ENCODE data around the gene GNAQ.

GNAQ gene

DNA sequence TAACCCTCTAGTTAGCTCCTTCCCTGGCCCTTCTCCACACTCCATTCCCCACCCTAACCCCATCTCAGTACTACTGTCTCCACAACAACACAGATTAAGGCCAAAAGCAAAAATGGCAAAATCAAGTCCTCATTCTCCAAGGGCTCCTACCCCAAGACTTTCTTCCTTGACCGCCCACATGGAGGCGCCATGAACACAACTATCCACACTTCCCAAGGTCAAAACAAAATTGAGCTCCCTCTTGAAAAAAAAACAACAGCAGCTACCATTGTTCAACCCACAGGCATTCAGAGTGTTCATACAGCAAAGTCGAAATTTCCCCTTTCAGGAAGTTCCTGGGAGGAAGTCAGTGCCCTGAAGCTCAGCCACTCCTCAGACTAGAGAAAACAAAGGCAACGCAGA is 54.4 kb downstream of the GNAQ start:
- in situ Hi-C loops (cut with HindIII; ENCODE audit: low sequenced_read_pairs) = no loop called here

DNA sequence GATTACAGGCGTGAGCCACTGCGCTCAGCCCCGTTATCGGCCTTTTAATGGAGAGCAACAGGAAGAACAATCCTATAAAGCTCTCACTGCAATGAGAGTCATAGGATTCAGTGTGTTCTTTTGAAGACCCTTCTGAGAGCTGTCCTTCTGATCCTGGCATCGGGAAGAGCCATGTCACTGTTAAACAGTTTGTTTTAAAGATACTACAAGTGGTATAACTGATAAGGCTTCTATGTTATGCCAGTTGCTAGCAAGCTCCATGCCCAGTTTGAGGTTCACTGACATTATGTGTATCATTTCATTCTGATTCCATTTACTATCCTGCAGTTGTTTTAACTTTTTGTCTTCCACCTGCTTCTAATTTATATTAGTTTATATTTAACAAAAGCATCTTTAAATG is 55.8 kb downstream of the GNAQ start:
- in situ Hi-C loops (cut with HindIII; ENCODE audit: low sequenced_read_pairs) = no loop called here

DNA sequence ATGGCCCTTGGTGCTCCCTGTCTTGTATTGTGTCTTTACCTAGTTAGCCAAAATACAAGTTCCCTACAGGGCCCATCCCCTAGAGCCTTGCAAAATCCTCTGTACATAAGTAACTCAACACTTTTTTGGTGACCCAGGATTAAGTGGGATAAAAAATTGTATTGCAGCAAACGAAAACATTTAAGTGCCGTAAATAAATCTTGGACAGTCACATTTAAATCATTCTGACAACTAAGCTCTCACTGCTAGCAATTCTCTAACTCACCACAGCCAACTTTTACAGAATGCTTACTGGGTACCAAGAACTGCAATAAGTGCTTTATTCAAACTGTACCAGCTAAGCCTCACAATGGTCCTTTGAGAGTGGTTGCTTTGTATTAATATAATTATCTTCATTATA is 56.6 kb downstream of the GNAQ start:
- in situ Hi-C loops (cut with HindIII; ENCODE audit: low sequenced_read_pairs) = no loop called here

DNA sequence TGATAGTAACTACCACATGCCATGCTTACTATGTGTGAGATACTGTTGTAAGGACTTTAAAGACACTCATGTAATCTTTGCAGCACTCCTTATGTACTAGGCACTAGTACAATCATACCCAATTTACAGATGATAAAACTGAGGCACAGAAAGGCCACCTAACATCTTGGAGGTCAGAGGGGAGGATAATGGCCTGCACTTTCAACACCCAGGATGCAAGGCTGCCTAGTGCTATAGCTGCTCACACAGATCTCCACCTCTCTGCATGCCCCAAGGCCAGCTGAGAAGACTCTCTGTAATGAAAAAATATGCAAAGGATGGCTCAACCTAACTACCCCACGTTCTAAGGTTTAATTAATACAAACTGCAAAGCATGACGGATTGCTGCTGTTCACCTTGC is 57.2 kb downstream of the GNAQ start:
- in situ Hi-C loops (cut with HindIII; ENCODE audit: low sequenced_read_pairs) = no loop called here

DNA sequence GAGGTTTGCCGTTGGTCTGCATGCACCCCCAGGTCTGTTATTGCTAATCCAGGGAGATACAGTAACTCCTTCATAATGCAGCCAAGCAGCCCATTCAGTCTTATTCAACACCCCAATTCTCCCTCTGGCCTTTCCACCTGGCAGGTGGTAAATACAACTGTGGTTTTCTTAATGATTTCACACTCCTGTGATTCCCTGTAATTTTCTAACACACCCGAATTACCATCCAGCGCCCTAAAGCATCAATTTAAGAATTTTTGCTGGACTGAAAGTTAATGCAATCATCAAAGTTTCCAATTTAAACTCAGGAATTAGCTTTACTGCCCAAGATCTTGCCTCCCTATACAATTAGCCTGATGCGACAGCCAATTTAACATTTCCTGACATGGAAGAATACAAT is 62.5 kb downstream of the GNAQ start:
- in situ Hi-C loops (cut with HindIII; ENCODE audit: low sequenced_read_pairs) = no loop called here

DNA sequence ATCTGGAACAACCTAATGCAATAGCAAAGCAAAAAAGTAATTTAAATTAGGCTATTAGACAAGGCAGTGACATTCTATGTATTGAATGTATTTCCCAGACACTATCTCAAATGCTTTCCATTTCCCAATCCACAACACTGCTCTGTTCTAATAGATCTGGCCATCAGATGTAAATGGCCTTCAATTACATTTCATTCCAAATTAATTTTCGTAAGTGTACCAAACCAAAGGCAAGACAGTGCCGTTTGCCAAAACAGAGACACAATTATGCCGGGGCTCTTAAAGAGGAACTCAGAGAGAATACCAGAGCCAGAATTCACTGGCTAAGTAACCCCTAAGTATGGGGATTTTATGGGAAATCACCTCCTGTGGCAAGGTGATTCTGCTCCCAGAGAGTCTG is 63.1 kb downstream of the GNAQ start:
- in situ Hi-C loops (cut with HindIII; ENCODE audit: low sequenced_read_pairs) = no loop called here

DNA sequence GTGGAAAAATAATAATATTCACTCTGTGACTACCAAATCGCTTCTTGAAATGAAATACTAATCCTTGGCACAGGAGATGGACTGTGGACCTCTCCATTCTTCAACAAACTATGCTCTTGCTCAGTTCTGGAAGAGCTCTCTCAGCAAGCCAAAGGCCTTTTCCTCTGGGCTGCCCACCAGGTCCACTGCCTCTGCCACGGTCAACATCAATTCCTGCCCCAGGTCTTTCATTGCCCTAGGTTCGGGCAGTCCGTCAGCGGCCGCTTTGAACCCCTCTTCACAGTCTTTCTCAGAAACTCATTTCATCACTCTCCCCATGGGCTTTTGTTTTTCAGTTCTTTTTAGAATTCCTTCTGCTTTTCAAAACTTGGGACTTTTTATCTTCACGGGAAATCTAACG is 64.9 kb downstream of the GNAQ start:
- in situ Hi-C loops (cut with HindIII; ENCODE audit: low sequenced_read_pairs) = no loop called here

DNA sequence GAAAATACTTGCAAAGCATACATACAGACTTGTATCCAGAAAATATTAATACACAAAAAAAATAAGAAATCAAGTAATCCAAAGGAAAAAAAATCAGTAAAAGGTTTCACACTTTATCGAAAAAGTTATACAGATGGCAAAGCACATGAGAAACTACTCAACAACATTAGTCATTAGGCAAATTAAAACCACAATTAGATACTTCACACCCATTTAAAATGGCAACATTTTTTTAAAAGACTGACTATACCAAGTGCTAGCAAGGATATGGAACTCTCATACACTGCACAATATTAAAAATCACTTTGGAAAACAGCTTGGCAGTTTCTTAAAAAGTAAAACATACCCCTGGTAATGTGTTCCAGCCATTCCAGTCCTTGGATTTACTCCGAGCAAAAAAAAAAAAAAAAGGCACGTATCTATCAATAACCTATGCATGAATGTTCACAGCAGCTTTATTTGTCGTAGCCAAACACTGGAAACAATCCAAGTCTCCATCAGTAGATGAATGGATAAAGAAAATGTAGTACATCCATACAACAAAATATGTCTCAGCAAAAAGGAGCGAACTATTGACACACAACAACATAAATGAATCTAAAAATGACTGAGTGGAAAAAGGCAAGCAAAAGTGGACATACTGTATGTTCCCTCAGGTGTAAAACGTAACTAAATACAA is 66.0 kb downstream of the GNAQ start:
- in situ Hi-C loops (cut with HindIII; ENCODE audit: low sequenced_read_pairs) = no loop called here

DNA sequence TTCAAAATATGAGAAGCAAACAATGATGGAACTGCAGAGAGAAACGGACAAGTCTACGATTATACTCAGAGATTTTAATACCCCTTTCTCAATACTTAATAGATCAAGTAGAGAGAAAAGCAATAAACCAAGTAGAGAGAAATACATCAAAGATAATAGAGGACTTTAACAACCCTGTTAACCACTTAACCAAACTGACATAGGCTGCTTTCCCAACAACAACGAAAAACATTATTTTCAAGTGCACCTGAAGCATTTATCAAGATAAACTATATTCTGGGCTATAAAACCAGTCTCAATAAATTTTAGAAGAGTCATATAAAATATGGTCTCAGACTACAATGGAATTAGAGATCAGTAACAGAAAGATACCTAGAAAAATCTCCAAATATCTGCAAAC is 67.4 kb downstream of the GNAQ start:
- in situ Hi-C loops (cut with HindIII; ENCODE audit: low sequenced_read_pairs) = no loop called here

DNA sequence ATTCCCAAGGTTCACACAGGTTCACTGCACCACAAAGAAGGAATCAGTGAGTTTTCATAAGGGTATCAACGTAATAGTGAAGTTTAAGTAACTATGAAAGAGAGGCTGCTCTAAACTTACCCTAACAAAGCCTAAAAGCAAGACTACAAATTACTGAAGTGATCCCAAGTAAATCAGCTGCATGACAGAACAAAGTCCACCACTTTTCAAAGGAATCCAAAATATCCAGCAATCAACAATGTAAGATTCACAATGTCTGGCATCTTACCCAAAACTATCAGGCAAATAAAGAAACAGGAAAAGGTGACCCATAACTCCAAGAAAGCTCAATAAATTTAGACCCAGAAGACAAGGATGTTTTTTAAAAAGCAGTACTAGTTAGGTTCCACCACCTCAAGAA is 70.1 kb downstream of the GNAQ start:
- in situ Hi-C loops (cut with HindIII; ENCODE audit: low sequenced_read_pairs) = no loop called here

DNA sequence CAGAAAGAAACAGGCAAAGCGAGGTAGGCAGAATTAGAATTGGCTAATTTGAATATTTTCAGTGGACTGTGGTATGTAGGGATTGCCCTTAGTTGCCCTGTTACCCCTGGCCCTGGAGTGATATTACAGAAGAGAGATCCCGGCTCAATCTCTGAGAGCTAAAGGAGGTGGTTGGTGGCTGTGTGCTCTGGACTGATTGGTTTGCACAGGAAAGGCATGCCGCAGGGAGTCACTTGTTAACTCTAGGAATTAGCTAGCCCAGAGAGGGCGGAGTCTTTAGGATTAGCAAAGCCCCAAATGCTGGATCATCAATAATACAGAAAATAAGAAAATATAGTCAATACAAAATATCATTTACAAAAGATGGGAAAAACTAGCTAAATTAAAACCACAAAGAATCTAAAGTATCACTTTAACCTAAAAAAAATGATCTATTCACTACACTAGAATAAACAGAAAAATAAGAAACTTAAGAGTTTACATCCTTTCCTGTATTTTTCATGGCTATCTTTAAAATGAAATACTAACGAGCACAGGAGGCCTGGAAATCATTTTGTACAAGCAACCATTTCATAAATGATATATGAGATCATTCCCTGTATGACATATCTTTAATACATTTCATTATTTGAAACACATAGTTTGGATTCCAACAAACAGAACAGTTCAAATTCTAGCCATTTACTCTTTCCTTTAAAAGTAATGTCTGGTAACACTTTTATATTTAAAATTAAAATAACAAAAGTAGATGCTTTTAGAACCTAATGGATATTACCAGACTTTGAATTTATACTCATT is 71.1 kb downstream of the GNAQ start:
- in situ Hi-C loops (cut with HindIII; ENCODE audit: low sequenced_read_pairs) = no loop called here

DNA sequence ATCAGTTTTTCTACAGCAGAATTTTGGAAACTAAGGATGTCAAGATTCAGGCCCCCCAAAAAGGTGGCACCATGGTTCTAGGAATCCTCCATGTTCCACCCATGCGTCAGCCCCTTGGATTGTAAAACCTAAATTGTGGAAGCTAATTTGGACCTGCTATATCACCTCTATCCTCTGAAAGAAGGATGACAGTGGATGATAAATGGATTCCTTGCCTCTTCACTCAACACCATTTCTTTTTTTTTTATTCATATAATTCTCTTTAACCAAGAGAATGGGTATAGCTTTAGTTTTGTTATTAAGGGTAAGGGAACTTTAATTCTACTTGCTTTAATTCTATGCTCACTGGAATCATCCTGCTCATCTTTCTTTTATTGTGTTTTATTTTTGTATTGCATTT is 71.8 kb downstream of the GNAQ start:
- in situ Hi-C loops (cut with HindIII; ENCODE audit: low sequenced_read_pairs) = no loop called here

DNA sequence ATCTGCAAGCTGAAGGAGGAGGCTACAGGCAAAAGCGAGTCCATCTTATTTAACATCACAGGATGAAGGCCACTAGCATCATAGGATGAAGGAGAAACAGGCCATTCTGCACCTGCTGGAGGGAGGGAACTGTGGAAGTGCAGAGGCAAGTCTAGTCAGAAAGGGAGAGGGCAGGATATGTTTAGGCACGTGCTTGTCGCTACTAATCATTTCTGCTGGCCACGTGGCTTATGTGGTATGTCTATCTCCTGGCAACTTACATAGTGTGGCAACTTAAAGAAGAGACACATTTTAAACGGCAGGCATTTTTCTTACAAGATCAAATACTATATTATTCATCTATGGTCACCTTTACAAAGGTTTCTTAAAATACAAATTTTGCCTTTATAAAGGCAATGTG is 74.0 kb downstream of the GNAQ start:
- in situ Hi-C loops (cut with HindIII; ENCODE audit: low sequenced_read_pairs) = no loop called here

DNA sequence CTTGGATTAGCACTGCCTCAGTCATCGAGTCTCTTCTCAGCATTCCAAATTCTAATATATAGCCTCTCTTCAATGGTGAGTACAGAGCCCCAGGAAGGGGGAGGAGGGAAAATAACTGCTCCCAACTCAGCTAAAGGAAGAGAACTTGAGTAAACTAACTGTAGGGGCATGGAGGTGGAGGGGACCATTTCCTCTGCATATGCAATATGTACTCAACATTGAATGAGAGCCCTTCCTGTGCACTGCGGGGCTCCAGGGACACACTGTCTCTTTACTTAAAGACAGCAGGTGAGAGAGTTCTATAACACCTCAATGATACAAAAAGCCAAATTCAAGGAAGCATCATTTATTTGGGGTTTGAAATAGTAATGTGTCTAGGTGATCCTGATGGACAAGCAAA is 75.1 kb downstream of the GNAQ start:
- in situ Hi-C loops (cut with HindIII; ENCODE audit: low sequenced_read_pairs) = no loop called here

DNA sequence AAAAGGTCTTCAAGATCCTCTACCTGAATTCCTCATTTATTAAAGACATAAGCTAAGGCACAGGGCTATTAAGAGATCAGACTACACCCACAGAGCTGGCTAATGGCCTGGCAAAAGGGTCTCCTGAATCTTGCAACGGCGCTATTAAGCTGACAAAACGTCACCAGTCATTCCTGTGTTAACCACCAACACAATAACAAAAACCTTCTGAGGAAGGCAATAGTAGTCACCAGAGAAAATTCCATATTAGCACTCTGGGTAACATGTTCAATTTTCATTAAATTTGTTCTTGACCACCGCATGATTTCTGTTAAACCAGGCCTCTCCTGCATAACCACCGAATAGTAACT is 77.0 kb downstream of the GNAQ start:
- in situ Hi-C loops (cut with HindIII; ENCODE audit: low sequenced_read_pairs) = loop anchor here (5.0 kb wide), 3 partner anchors 37 to 87 kb away; no protein-coding TSS in a partner anchor

DNA sequence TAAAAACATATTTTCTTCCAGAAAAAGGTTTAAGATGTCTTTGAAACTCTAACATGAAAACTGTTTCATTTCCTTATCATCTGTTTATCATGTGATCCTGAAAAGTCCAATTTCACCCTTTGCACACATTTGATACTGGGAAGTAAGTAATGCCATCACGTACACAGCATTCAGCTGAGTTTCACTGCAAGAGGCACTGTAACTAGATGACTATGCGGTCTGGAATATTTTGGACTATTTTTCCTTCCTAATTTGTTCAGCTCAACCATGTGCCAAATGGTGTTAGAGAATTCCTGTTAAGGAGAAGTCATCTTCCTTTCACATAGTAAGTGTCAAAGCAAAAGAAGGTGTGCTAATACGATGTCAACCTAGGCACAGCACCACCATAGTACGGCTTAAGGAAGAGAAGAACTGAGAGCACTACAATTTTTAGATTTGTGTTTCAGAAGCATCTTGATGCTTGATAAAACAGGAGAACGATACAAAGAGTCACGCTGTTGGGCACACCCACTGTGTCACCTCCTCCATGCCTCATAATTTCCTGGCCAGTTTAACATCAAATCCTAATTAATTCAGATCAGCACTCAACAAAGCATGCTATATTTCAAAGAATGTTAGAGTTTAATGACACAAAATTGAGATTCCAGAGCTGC is 77.5 kb downstream of the GNAQ start:
- in situ Hi-C loops (cut with HindIII; ENCODE audit: low sequenced_read_pairs) = loop anchor here (5.0 kb wide), 3 partner anchors 37 to 87 kb away; no protein-coding TSS in a partner anchor

DNA sequence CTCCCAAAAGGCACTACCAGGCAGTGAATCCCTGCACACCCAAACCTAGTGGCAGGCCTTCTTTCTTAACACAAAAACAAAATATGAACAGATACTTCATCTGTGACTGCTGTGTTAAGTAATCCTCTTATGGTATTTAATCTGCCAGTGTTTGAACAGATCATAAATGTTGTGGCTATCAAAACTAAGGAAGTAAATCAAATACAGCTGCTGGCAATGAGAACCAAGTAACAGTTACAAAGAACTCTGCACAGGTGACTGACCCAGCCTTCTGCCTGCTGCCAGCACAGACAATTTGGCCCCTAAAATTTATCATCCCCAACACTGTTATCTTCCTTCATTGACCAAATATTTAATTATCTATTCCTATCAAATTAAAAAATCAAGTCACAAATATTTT is 78.0 kb downstream of the GNAQ start:
- in situ Hi-C loops (cut with HindIII; ENCODE audit: low sequenced_read_pairs) = loop anchor here (5.0 kb wide), 3 partner anchors 36 to 86 kb away; no protein-coding TSS in a partner anchor

DNA sequence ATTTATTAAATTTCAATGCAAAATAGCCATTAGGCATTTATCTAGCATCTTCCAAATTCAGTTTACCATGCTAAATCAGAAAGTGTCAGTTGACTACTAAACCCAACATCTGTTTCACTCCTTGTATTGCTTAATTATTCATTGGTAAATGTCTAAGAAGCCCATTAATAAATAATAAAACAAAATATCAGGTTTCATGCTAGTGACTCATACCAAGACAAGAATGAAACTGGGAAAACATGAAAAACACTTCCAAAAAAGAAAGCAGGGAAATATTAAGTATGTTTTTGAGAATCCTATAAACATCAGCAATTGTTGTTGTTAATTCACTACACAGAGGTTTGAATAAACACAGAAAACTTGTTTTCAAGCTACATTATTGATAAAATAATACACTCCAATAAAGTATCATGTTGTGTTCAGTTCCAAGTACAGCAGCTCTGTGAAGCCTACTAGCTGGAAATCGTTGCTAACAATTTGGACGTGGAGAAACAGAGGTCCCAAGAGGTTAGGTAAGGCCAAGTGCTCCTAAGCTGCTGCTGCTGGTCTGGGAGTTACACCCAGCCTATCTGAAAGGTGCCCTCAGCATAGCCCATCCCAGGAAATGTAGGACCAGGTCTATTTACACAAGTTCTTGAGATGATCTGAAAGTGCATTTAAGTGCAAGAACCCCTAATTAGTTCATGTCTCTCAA is 78.8 kb downstream of the GNAQ start:
- in situ Hi-C loops (cut with HindIII; ENCODE audit: low sequenced_read_pairs) = loop anchor here (5.0 kb wide), 3 partner anchors 35 to 85 kb away; no protein-coding TSS in a partner anchor

DNA sequence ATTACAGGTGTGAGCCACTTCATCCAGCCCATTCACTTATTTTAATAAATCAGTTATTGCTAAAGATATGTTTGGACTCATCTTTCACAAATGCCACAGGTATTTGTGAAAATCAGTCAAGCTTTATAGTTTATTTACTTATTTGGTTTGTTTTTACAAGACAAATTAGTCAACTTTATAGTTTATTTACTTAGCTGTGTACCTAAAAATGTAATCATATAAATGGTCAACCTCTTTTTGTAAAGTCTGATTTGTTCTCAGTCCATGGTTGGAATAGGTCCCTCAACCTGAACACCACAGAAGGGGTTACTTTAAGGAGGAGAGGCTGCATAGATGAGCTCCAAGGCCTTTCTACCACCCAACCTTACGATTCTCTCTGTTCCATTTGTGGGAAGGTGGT is 80.2 kb downstream of the GNAQ start:
- in situ Hi-C loops (cut with HindIII; ENCODE audit: low sequenced_read_pairs) = loop anchor here (5.0 kb wide), 3 partner anchors 34 to 84 kb away; no protein-coding TSS in a partner anchor

DNA sequence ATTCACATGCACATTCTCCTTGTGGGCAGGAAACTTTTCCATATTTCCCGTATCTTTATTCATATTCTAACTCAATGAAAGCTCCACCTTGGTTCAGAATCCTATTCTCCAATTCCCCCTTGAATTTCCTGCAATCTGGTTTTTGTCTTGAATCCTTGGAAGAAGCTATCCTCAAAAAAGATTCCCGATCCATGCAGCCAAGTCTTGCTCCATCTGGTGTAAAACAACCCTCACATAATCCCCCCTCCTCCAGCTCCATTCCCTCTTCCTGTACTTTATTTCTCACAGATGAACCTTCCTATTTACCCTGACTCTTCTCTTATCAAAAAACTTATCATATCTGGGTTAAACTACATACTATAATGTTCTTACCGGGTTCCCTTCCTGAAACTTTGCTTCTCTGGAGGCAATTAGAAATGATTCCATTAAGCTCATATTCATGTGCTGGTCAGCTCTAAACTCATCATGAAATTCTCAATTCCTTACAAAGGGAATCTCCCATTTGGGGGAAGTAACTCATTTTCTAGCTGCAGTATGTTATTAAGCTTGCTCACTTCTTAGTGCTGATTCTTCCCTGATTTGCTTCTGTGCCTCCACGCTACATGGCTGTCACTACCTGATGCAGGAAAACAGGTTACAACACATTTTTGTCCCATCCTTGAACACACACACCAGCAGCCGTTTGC is 81.7 kb downstream of the GNAQ start:
- in situ Hi-C loops (cut with HindIII; ENCODE audit: low sequenced_read_pairs) = loop anchor here (5.0 kb wide), 3 partner anchors 33 to 83 kb away; no protein-coding TSS in a partner anchor

DNA sequence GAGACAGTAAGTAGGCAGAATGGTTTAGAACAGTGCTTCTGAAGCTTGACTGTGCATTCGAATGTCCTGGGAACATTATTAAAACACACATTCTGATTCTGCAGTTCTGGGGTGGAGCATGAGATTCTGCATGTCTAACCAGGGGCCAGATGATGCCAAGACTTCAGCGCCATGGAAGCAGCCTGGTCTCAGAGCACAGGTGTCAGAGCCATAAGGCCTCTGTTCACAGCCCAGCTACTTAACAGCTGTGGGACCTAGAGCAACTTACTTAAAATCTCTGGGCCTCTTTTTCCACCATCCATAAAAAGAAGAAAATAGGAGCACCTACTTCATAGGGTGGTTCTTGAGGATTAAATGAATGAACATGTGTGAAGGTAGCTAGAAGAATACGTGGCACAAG is 84.0 kb downstream of the GNAQ start:
- in situ Hi-C loops (cut with HindIII; ENCODE audit: low sequenced_read_pairs) = no loop called here
